ENCODE results near the gene RAB11FIP4.

RAB11FIP4 gene

DNA sequence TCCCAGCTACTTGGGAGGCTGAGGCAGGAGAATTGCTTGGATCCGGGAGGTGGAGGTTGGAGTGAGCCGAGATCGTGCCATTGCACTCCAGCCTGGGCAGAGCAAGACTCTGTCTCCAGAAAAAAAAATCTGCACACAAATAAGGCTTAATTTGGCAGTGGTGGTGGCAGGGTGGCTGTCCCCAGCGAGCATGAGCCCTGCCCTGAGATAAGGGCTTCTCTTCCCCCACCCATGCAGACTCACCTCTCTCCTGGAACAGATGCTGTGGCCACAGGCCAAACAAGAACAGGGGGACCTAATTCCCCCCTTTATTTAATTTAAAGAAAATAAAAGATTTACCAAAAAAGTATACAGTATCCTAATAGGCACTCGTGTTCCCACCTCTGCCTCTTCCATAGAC lies 157.2 kb downstream of the RAB11FIP4 start:
- peaks cover 22 to 47% of the 10 kb centered on the region in 2 donors for H3K4me1 Mint-ChIP-seq
- peaks cover 2 to 15% of the 10 kb centered on the region in 2 donors for H3K36me3 Mint-ChIP-seq
- no peak for ATAC-seq (replicated peaks)
- DNase-seq = no peak
- peak overlapping the region; percentile 97 for H3K27ac Mint-ChIP-seq
- H3K27me3 Mint-ChIP-seq = no peaks in the 10 kb centered on the region
- H3K9me3 Mint-ChIP-seq = no peaks in the 10 kb centered on the region
- peak overlapping the region; percentile 92 to 97 for H3K4me3 Mint-ChIP-seq

GRCh38 chr17:31549121-31549524 lies 157.6 kb downstream of the RAB11FIP4 start:
- peak overlapping the region; percentile 92 to 97 for H3K4me3 Mint-ChIP-seq
- peak overlapping the region; percentile 97 for H3K27ac Mint-ChIP-seq
- peaks cover 2 to 15% of the 10 kb centered on the region in 2 donors for H3K36me3 Mint-ChIP-seq
- no peaks in the 10 kb centered on the region for H3K9me3 Mint-ChIP-seq
- DNase-seq (no peak), ATAC-seq (replicated peaks) (peak; percentile 38 to 49)
- peaks cover 23 to 45% of the 10 kb centered on the region in 2 donors for H3K4me1 Mint-ChIP-seq
- no peaks in the 10 kb centered on the region for H3K27me3 Mint-ChIP-seq

GRCh38 chr17:31549525-31550388 lies 158.3 kb downstream of the RAB11FIP4 start:
- ATAC-seq (replicated peaks) = peak; percentile 81 to 86
- H3K27me3 Mint-ChIP-seq = no peaks in the 10 kb centered on the region
- DNase-seq = peak; percentile 88
- H3K4me1 Mint-ChIP-seq = peaks cover 23 to 42% of the 10 kb centered on the region in 2 donors
- peaks cover 2 to 15% of the 10 kb centered on the region in 2 donors for H3K36me3 Mint-ChIP-seq
- no peaks in the 10 kb centered on the region for H3K9me3 Mint-ChIP-seq
- peak overlapping the region; percentile 92 to 97 for H3K4me3 Mint-ChIP-seq
- H3K27ac Mint-ChIP-seq = peak overlapping the region; percentile 97

DNA sequence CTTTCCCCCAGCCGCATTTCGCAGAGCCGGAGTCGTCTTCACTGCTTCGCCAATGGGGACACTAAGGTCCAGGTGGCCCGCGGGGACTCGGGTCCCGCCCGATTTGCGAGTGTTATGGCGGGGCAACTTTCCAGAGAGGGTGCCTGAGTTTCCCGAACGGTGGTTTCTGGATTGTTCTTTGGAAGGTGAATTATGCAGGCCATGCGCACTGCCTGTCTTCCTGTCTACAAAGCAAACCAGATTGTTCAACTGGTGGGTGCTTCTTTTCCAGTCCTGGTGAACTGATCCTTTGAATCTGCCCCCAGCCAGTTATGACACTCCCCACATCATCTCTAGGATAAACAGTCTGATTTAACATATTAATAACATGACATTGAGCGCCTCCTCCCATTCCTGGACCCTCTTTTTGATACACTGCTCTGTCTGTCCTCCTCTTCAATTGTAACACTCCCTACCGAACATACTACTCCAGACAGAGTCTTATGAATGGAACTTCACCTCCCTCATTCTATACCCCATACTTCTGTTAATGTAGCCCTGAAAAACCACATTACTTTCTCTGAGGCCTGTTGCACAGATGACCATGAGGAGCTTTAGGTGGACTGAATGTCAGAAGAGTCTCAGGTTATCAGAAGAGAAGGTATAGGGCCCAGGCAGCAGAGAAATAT lies 159.0 kb downstream of the RAB11FIP4 start:
- ATAC-seq (replicated peaks) (no peak), DNase-seq (no peak)
- Mint-ChIP-seq H3K4me1 (peaks cover 25 to 49% of the 10 kb centered on the region in 2 donors), H3K4me3 (peak overlapping the region; percentile 92 to 97), H3K36me3 (peaks cover 1 to 14% of the 10 kb centered on the region in 2 donors), H3K9me3 (no peaks in the 10 kb centered on the region), H3K27ac (peak overlapping the region; percentile 97), H3K27me3 (no peaks in the 10 kb centered on the region)

DNA sequence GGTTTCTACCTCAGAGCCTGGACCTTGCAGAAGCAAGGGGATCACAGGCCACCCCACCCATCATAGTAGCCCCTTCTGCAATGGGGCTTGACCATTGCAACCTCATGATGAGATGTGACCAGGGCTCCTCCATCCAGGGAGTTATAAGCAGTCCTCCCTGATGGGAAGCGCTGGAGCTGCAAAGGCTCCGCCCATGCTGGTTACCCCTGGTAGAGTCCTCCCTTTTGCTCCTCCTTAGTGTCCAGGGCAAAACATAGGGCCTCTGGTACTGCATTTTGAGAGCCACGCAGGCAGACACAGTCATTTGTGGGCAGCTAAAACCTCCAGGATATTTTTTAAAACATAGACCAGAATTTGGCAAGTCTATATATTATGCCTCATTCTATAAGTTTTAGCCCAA lies 161.1 kb downstream of the RAB11FIP4 start:
- no peak overlapping the region for H3K4me3 Mint-ChIP-seq
- H3K4me1 Mint-ChIP-seq = peaks cover 26 to 50% of the 10 kb centered on the region in 2 donors
- peaks cover 0 to 7% of the 10 kb centered on the region in 2 donors for H3K36me3 Mint-ChIP-seq
- DNase-seq (no peak), ATAC-seq (replicated peaks) (no peak)
- H3K27me3 Mint-ChIP-seq = no peaks in the 10 kb centered on the region
- no peaks in the 10 kb centered on the region for H3K9me3 Mint-ChIP-seq
- H3K27ac Mint-ChIP-seq = no peak overlapping the region

- H3K27me3 Mint-ChIP-seq = no peaks in the 10 kb centered on the region
- peaks cover 0 to 7% of the 10 kb centered on the region in 2 donors for H3K36me3 Mint-ChIP-seq
- no peak for ATAC-seq (replicated peaks)
- DNase-seq = no peak
- peaks cover 19 to 42% of the 10 kb centered on the region in 2 donors for H3K4me1 Mint-ChIP-seq
- no peak overlapping the region for H3K27ac Mint-ChIP-seq
- no peaks in the 10 kb centered on the region for H3K9me3 Mint-ChIP-seq
- no peak overlapping the region for H3K4me3 Mint-ChIP-seq
These were observed 162.0 kb downstream of the RAB11FIP4 start for GRCh38 chr17:31553506-31553905.

- DNase-seq (no peak), ATAC-seq (replicated peaks) (no peak)
- no peak overlapping the region for H3K27ac Mint-ChIP-seq
- H3K27me3 Mint-ChIP-seq = no peaks in the 10 kb centered on the region
- H3K4me1 Mint-ChIP-seq = peaks cover 15 to 28% of the 10 kb centered on the region in 2 donors
- no peaks in the 10 kb centered on the region for H3K9me3 Mint-ChIP-seq
- no peaks in the 10 kb centered on the region for H3K36me3 Mint-ChIP-seq
- no peak overlapping the region for H3K4me3 Mint-ChIP-seq
These were observed 163.5 kb downstream of the RAB11FIP4 start for GRCh38 chr17:31554930-31555329.

DNA sequence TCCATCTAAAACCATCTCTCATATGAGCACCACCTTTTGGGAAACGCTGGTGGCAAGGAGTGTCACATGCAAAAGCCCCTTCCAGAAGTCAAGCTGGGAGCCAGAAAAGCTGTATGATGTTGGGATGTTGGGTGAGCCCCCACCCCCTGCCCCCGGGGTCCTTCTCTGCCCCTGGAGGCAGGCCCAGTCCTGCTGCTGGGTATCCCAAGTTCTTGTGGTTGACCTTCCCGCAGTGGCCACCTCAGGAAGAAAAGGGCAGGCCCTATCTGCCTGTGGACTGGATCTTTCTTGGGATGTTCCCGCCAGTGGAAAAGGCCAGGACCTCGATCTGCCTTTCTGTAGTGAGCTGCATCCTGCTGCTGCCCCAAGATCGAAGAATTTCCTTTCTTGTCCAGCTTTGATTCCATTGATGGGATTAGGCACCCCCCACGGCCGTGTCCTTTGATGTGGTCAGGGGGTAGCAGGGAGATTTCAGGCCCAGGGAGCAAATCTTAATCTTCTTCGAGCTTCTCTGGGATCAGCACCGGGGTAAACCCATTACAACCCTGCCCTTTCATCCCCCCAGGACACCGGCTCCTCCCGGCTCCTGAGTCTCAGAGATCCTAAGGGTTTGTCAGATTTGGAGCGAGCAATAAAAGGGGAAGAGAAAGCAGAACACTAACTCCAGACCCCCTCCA lies 165.6 kb downstream of the RAB11FIP4 start:
- ATAC-seq (replicated peaks) = no peak
- Mint-ChIP-seq H3K27ac (no peak overlapping the region), H3K4me1 (peaks cover 27 to 33% of the 10 kb centered on the region in 2 donors), H3K9me3 (no peaks in the 10 kb centered on the region), H3K4me3 (no peak overlapping the region), H3K36me3 (no peaks in the 10 kb centered on the region), H3K27me3 (no peaks in the 10 kb centered on the region)
- no peak for DNase-seq

DNA sequence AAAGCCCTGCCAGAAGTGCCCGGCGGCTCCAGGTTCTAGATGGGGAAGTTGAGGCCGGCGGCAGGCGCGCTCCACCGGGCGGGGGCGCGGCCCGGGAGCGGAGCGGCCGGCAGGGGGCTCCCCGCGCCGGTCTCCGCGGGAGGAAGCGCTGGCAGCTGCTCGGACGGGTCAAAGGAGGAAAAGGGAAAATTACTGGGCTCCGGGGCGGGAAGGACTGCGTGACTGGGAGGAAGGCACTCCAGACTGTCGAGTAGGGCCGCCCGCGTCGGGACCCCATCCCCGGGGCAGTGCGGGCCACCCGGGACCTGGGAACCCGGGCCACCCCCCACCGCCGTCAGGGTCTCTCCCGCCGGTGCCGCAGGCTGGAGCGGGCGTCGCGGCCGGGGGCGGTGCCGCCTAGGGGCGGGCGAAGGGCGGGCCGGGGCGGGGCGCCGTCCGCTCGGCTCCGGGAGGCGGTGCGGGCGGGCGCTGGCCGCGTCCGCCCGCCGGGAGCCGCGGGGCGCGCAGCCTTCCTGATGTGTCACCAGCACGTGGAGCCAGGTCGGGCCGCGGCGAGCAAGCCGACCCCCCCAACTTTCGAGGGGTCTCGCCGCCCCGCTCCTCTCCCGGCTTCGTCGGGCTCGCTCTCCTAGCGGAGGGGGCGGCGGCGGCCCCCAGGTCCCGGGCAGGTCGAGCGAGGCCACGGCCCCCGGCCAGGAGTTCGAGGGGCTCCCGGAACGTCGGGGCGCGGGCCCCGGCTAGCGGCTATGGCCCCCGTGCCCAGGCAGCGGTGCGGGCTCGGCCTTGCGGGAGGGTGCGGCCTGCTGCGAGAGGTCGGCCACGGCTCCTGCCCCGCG lies 167.5 kb downstream of the RAB11FIP4 start:
- H3K36me3 Mint-ChIP-seq = no peaks in the 10 kb centered on the region
- H3K4me3 Mint-ChIP-seq = peak overlapping the region; percentile 76 to 77
- peak overlapping the region; percentile 37 for H3K27ac Mint-ChIP-seq
- no peaks in the 10 kb centered on the region for H3K9me3 Mint-ChIP-seq
- no peaks in the 10 kb centered on the region for H3K27me3 Mint-ChIP-seq
- DNase-seq (peak; percentile 53), ATAC-seq (replicated peaks) (peak; percentile 90 to 92)
- H3K4me1 Mint-ChIP-seq = peaks cover 23 to 37% of the 10 kb centered on the region in 2 donors

GRCh38 chr17:31559584-31560501 lies 168.4 kb downstream of the RAB11FIP4 start:
- H3K27me3 Mint-ChIP-seq = no peaks in the 10 kb centered on the region
- H3K36me3 Mint-ChIP-seq = no peaks in the 10 kb centered on the region

GRCh38 chr17:31560616-31561235 lies 169.3 kb downstream of the RAB11FIP4 start:
- ATAC-seq (replicated peaks) (no peak), DNase-seq (no peak)
- H3K36me3 Mint-ChIP-seq = peaks cover 0 to 3% of the 10 kb centered on the region in 2 donors
- peak overlapping the region; percentile 51 to 58 for H3K4me3 Mint-ChIP-seq
- H3K27me3 Mint-ChIP-seq = no peaks in the 10 kb centered on the region
- peaks cover 19 to 28% of the 10 kb centered on the region in 2 donors for H3K4me1 Mint-ChIP-seq
- H3K9me3 Mint-ChIP-seq = no peaks in the 10 kb centered on the region
- H3K27ac Mint-ChIP-seq = no peak overlapping the region

More at GRCh38 chr17:31559584-31560501, 168.4 kb downstream of the RAB11FIP4 start:
- no peak overlapping the region for H3K27ac Mint-ChIP-seq
- no peaks in the 10 kb centered on the region for H3K9me3 Mint-ChIP-seq
- H3K4me1 Mint-ChIP-seq = peaks cover 23 to 37% of the 10 kb centered on the region in 2 donors
- H3K4me3 Mint-ChIP-seq = peak overlapping the region; percentile 51 to 58
- ATAC-seq (replicated peaks) (peak; percentile 6 to 10), DNase-seq (no peak)
